Fibroblast of upper back skin (primary cell): ENCODE measurements around the gene GALNT11.
"Not testable (repeated sequence)": the region's sequence is repeated elsewhere in the genome, so short reads cannot be mapped to it uniquely, and the experiment has no call there.

Source experiments
- DNase-seq: peaks from one replicate; pipeline ENCODE4 v3.0.0-alpha.2; 2013

The GALNT11 gene

DNA sequence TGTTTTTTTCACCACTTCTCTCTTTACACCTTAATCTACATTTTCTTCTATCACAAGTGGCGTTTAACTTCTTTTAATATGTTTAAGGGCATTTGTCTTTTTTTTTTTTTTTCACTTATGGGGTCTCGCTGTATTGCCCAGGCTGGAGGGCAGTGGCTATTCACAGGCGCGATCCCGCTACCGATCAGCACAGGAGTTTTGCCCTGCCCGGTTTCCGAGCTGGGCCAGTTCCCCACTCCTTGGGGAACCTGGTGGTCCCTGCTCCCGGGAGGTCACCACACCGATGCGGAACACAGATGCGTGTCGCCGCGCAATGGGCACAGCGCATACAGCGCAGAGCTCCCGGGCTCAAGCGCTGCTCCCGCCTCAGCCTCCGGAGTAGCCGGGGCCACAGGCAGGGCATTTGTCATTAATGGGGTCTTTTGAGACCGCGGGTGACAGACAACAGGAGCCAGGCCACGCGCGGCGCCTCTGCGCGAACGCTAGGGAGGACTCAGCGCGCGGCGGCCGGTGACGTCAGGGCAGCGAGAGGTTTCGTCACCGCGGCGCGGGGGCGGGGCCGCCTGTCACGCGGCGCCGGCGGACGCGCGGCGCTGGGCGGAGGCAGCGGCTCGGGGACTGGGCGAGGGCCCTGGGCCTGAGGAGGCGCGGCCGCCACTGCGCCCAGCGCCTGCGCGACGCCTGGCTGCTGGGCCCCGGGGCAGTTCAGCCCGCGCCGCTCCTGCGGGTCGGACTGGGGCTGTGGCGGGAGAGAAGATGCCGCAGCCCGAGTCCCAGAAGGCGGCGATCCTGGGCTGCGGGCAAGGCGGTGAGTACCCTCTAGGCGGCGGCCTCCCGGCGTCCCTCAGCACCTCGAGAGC lies at the start of gene GALNT11:
TSS of gene GALNT11 (plus strand) at position 598 of the 860 bp plus-strand sequence. CDS start 68,554 bp downstream, outside the sequence.
- DNase-seq: peak; percentile 80

DNA sequence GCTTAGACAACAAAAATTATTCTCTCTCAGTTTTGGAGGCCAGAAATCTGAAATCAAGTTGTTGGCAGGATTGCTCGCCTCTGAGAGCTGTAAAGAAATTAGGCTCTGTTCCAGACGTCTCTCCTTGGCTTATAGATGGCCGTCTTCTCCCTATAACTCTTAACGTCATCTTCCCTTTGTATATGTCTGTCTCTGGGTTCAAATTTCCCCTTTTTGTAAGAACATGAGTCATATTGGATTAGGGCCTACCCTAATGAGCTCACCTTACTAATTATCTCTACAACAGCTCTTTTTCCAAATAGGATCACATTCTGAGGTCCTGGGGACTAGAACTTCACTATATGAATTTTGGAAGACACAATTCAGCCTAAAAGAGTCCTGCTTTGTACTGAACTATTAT lies 46.9 kb upstream of the GALNT11 start:
- DNase-seq: no peak

DNA sequence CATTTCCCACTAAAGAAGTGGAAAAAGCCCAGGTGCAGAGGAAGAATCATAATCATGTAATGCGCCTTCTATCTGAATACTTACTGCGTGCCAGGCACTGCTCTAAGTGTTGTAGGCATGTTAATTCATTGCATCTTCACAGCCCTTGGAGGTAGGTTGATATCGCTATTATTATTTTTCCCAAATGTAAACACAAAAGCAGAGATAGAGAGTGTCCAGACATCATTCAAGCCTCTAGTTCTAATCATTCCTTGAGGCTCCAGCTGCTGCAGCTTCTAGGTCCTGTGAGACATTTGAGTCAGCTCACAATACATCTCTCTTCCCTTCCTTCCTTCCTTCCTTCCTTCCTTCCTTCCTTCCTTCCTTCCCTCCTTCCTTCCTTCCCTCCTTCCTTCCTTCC lies 44.3 kb upstream of the GALNT11 start:
- no peak for DNase-seq

DNA sequence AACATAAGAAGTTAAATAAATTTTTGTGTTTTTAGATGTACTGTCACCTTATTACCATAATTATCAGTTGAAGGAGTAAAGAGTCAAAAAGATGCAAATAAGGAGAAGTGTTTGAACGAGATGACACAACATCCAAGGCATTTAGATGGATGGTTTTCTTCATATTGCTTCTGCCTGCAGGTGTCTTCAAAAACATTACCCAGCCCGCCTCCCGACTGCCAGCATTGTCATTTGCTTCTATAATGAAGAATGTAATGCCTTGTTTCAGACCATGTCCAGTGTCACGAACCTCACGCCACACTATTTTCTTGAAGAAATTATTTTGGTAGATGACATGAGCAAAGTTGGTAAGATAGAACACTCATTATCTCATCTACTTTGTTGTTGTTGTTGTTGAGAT lies 42.7 kb upstream of the GALNT11 start:
- no peak for DNase-seq

DNA sequence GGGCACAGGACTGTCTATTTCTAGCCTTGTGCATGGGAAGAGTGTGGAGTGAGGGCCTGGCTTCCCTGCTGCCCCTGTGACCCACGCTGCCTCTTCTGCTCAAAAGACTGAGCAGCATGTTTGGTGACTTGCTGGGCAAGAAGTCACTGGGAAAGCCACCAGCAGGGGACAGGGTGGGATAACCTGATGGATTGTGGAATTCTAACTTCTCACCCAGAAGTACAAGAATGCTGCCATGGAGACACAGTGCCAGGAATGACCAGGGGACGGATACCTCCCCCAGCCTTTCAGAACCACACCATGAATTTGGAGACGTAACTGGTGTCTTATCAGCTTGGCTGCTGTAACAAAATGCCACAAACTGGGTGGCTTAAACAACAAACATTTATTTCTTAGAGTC lies 40.9 kb upstream of the GALNT11 start:
- no peak for DNase-seq

DNA sequence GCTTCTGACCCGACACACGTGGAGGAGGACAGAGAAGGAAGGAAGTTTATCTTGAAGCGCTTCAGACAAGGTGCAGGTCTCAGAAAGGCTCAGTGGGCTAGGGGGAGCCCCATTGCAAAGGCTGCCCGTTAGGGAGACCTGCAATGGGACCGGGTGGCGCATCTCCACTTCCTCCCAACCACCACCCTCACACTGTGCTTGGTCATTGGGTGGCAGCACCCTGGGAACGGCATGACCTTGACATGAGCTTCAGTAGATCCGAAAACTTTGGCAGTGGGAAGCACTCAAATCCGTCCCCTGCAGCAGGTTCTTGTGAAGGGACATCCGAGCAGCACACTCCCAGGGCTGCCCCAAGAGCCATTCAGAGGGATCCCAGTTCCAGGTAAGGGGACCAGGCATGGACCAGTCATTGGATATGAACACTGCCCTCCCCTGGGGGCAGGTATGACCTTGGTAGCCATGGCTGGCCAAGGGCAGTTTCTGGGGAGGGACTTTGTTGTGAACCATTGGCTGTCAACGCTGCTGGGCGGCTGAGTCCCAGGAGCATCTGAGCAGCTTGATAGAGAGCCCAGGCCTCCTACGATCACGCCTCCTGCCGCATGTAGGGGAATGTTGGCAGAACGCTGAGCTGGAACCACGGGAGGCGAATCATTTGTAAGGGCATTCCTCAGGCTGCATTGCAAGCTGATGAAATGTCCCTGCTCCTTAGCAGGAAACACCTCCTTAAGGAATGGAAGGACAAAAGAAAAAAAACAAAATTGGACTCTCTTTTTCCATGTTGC lies 37.5 kb upstream of the GALNT11 start:
- DNase-seq: peak; percentile 72

DNA sequence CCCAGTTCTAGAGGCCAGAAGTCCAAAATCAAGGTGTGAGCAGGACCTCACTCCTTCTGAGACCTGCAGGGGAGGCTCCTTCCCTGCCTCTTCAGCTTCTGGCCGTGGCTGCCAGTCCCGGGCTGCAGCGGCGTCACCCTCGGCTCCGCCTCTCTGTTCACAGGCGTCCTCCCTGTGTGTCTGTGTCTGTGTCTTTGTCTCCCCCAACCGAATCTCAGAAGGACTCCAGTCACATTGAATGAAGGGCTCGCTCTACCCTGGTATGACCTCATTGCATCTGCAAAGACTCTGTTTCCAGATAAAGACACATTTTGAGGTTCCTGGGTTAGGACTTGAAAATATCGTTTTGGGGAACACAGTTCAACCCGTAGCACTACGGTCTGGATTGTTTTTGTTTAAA lies 33.1 kb upstream of the GALNT11 start:
- peak; percentile 13 for DNase-seq

DNA sequence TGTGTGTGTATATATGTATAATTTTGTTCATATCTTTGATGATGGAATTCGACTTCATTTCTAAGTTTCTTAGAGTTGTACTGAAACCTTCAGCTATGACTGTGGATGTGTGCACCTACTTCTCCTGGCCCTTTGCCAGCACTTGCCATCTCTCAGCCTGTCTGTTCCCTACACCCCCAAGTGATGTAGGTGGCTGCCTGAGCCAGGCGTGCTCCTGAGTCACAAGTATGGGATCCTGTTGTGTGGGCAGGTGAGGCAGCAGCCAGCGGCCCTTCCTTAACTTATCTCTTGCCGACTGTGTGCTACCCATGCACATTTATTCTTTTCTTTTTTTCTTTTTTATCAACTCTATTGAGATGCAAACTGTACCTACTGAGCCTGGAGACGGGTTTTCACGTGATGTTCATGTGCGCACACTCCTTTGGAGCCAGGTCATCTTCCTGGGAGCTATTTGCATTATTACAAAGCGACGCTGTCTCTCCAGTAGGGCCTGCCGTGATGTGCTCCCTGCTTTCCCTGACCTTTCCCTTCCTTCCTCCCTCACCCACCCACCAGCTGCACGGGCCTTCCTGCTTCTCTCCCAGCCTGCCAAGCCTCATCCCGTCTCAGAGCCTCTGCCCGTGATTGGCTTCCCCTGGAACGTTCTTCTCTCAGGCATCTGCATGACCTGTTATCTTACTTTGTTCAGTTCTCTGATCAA lies 31.3 kb upstream of the GALNT11 start:
- no peak for DNase-seq

DNA sequence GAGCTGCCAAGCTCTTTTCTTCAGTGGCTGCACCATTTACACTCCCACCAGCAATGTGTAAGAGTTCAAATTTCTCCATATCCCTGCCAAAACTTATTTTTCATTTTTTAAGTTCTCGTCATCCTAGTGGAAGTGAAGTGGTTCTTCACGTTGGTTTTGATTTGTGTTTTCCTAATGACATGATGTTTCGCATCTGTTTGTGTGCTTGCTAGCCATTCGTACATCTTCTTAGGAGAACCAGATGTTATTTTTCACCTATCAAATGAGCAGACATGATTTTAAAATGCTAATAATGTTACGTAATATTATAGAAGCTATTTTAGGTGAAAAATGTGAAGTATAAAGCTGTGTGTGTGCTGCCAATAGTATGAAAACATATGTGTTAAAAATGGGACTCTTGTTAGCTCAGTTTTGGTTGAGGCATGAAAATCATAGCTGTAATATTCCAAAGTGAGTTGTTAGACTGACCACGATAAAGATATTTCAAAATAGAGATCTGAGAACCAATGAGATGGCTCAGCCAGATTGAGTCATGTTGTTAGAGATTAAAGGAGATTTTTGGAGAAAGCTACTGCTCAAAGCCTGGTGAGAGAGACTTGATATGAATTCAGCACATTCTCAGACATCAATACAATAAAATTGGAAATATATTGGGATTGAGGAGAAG lies 25.9 kb upstream of the GALNT11 start:
- peak; percentile 34 for DNase-seq

DNA sequence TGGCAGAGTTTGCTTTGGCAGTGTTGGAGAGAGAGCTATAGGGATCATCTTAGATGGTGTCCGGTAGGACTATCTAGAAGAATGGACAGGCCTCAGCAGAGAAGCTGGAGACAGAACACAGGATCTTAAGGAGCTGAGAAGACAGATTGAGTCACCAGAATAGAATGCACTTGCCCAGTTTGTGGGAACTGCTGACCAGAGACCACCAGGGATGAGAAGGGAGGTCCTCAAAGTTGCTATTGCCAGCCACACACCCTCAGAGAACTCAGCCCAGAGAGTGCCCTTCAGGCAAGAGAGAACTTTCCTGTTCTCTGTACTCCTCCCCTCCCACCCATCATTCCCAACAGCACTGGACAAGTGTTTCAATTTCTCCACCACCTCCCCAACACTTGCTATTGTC lies 25.3 kb upstream of the GALNT11 start:
- peak; percentile 17 for DNase-seq

DNA sequence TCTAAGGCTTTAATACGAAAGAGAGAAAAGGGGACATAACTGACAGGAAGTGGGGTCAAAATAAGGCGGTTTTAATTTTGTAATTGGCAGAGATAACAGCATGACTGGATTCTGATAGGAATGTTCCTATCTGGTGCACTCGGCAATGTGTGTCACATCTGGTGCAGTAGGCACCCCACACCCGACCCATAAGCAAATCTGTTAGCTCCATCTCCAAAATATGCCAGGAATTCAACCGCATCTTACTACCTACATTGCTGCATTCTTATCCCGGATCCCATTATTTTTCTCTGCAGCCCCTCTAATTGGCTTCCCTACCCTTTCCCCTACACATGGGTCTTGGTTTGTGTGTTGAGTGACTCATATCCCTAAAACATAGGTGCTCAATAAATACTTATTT lies 19.1 kb upstream of the GALNT11 start:
- peak; percentile 67 for DNase-seq

DNA sequence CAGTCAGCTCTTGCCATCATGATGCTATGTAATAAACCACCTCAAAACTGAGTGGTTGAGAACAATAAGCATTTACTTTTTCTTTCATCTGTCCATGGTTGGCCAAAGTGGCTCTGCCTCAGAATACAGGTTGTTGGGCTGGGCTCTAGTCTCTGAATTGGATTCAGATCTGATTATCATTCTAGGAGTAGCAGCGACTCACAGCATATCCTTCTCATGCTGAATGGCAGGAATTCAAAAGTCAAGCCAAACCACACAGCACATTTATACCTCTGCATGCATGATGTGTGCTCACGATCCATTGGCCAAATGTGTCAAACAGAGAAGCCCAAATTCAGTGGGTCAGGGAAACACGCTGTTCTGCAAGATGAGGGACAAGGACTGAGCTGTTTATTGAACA lies 13.6 kb upstream of the GALNT11 start:
- peak; percentile 21 for DNase-seq

DNA sequence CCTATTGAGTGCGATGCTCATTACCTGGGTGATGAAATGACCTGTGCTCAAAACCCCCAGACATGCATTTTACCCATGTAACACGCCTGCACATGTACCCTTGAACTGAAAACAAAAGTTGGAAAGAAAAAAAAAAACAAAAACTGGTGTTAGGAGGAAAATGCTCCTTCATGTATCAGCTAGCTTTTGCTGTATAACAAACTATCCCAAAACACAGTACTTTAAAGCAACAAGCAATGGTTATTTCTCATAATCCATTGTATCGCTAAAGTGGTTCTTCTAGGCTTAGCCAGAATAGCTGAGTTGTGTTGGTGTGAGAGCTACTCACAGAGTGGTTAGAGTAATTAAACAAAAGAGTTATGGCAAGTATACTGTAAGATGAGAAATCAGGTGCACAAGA lies 12.2 kb upstream of the GALNT11 start:
- no peak for DNase-seq

DNA sequence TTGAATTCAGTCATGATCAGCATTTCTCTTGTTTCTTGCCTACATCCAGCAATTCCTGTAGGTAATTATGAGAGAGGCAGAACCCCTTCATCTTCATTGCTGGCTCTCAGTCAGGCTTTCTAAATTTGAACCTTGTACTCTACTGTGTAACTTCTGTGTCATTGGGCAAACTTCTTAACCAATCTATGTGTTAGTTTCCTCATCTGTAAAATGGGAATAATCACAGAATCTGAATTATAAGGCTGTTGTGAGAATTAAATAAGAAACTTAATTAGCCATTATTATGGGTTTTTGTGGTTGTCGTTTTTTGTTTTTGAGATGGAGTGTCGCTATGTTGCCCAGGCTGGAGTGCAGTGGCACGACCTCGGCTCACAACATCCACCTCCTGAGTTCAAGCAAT lies 11.5 kb upstream of the GALNT11 start:
- DNase-seq: no peak

DNA sequence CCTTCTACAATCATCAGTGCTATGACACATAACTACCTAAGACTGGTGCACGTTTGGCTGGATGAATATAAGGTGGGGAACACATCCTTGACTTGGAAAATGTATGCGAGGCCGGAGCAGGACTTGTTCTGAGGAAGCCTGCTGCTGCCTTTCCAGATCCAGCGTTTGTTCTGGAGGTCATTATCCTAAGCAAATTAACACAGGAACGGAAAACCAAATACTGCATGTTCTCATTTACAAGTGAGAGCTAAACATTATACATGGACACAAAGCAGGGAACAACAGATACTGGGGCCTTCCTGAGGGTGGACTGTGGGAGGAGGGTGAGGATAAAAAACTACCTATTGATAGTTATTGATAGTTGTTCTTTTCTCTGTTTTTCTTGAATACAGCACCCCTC lies 10.8 kb upstream of the GALNT11 start:
- DNase-seq: no peak

DNA sequence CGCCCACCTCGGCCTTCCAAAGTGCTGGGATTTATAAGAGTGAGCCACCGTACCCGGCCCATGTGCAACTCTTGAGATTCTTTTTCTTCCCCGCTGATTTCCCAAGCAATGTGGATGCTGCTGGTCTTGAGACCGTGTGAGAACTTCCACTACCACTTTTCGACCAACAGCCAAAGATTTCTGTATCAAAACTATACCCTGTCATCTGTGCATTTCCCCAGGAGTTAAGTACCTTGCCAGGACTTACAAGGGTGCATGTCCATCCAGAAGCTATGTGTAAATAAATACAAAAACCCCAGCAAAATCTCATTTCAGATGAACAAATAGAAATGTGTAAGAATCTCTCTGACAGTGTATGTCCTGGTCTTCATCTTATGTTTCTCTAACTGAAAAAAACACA lies 9.9 kb upstream of the GALNT11 start:
- no peak for DNase-seq

DNA sequence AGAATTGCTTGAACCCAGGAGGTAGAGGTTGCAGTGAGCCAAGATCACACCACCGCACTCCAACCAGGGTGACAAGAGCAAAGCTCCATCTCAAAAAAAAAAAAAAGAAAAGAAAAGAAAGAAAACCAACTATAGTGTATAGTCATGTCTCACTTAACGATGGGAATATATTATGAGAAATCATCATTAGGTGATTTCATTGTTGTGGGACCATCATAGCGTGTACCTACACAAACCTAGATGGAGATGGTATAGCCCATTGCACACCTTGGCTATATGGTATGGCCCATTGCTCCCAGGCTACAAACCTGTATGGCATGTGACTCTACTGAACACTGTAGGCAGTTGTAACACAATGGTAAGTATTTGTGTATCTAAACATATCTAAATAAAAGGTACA lies 8.5 kb upstream of the GALNT11 start:
- DNase-seq: no peak

DNA sequence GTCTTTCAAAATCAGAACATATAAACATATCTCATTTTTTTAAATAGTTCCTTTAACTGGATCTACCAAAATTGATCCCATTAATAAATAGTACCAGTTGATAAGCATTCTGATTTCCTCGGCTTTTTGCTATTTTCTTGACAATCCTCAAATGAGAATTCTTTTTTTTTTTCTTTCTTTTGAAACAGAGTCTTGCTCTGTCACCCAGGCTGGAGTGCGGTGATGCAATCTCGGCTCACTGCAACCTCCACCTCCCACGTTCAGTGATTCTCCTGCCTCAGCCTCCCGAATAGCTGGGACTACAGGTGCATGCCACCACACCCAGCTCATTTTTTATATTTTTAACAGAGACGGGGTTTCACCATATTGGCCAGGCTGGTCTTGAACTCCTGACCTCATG lies 7.8 kb upstream of the GALNT11 start:
- DNase-seq: not testable (repeated sequence)

DNA sequence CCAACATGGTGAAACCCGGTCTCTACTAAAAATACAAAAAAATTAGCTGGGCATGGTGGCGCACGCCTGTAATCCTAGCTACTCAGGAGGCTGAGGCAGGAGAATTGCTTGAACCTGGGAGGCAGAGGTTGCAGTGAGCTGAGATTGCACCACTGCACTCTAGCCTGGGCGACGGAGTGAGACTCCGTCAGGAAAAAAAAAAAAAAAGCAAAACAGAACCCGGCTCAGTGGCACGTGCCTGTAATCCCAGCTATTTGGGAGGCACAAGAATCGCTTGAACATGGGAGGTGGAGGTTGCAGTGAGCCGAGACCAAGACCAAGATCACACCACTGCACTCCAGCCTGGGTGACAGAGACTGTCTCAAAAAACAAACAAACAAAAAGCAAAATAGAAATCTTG lies 3.7 kb upstream of the GALNT11 start:
- DNase-seq: not testable (repeated sequence)

DNA sequence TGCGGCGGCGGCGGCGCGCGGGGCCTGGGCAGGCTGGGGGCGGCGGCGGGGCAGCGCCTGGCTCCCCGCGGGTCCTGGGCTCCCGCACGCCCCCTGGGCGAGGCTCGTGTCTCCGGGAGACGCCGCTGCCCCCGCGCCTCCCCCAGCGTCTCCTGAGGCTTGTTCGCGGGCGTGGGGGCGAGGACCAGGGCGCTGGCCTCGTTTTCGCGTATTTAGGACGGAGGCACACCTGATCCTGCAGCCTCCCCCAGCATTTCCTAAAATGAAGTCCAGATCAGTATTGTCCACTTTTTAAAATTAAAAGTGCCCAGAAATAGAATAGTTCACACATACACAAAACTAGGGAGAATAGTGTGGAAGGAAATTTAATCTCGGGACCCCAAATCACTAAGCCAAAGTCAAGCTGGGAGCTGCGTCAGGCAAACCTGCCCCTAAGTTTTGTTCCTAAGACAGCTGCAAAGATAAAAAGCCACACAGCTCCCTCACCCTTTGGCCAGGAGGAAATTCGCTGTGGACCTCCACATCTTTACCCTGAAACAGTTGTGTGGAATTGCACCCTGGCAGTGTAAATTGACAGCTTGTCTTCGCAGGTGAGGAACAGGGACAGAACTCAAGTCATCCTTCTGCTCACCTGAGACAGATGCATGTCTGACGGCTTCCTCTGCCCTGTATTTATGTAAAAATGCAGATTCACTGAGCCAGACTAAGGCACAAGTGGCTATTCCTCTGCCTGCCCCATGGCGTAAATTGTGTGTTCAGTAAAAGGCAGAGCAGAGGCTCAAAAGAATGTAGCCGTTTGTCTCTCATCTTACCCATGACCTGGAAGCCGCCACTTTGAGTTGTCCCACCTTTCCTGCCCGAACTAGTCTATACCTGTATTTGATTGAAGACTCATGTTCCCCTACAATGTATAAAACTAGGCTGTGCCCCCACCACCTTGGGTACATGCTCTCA lies 740 bp downstream of the GALNT11 start:
- no peak for DNase-seq

DNA sequence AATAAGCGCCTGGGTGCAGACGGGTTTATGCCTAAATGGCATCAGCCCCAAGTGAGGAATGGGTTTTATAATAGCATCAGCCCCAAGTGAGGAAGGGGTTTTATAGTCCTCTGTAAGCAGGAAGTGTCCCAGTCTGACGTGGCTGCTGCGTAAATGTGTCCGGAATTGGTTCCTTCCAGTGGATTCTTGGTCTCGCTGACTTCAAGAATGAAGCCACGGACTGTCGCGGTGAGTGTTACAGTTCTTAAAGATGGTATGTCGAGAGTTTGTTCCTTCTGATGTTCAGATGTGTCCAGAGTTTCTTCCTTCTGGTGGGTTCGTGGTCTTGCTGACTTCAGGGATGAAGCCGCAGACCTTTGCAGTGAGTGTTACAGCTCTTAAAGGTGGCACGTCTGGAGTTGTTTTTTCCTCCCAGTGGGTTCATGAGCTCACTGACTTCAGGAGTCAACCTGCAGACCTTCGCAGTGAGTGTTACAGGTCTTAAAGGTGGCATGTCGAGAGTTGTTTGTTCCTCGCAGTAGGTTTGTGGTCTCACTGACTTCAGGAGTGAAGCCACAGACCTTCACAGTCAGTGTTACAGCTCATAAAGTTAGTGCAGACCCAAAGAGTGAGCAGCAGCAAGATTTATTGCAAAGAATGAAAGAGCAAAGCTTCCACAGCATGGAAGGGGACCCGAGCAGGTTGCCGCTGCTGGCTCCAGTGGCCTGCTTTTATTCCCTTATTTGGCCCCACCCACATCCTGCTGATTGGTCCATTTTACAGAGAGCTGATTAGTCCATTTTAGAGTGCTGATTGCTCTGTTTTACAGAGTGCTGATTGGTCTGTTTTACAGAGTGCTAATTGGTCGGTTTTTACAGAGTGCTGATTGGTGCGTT lies 2.3 kb downstream of the GALNT11 start:
- not testable (repeated sequence) for DNase-seq
